Posterior vena cava (tissue), 2 donors: Measurements from ENCODE around the gene PI4KA. TPM values are rescaled to one million over a fixed set of nuclear protein-coding genes. Genes with fewer than 3 reads are reported as not detected.
"Not testable (repeated sequence)": the region's sequence is repeated elsewhere in the genome, so short reads cannot be mapped to it uniquely, and the experiment has no call there.

Experiments
- DNase-seq: peaks from one replicate; pipeline ENCODE4 v3.0.0-alpha.2; 2020; ENCODE audit warnings: low spot score
- intact Hi-C, 2 donors: fragments of 100-400 bp; cut with DNase I; formaldehyde crosslinking; loops; one replicate each; pipeline versions ENCODE4 v1.14.1 to v1.14.2; 2022 to 2023
- total RNA-seq, 2 donors: library from RNA; stranded (reverse); fragmentation: NEBNext Ultra II Directional; extraction: Animal tissue kit (Norgen Biotek cat#: 25700); gene quantifications; one replicate each; pipeline ENCODE4 v1.2.1, GENCODE V29; 2021
- donor health status: DM: yes; HTN: yes; CAD: no.
- donor health status: DM: yes; HTN: yes; CAD: no.

PI4KA gene
- total RNA-seq, 2 donors from 2014 or later = 83.9 to 97.9 TPM

DNA sequence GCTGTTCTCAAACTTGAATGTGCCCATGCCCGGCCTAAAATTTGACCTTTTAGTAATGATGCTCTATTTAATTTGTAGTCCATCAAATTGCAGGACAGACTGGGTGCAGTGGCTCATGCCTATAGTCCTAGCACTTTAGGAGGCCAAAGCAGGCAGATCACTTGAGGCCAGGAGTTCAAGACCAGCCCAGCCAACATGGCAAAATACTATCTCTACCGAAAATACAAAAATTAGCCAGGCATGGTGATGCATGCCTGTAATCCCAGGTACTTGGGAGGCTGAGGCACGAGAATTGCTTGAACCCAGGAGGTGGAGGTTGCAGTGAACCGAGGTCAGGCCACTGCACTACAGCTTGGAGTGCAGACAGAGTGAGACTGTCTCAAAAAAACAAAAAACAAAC, 33.4 kb downstream of the PI4KA start:
- intact Hi-C loops, DNase-seq: not testable (repeated sequence)

DNA sequence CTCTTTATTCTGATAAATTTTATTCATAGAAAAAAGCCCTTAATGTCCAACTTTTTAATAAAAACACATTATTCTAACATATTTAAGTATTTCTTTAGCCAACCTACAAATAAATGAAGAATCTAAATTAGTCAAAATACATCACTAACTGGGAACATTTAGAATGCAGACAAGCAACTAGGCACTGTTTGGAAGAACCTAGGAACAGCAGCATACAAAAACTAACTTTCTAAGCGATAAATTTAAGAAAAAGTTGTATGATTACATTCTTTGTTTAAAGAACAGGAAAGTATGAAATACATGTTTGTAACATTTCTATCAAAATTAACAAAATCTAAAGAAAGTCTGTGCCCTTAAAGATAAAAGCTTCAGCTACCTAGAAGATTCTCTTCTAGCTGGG, 35.3 kb downstream of the PI4KA start:
- intact Hi-C loops = no loop called here
- DNase-seq = no peak

DNA sequence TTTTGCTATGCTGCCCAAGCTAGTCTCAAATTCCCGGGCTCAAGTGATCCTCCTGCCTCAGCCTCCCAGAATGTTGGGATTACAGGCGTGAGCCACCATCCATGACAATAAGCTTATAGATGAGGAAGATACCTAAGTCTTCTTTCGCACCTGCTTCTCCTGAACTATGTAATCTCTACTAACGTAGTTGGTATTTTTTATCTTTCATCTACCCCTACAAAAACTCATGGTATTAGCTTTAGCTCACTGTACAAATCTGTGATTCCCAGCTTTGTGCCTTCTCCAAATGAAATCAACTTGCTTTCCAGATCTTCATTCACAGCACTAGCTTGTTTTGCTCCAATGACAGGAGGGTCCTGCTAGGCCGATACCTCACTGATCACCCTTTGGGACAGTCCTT, 36.4 kb downstream of the PI4KA start:
- no peak for DNase-seq
- intact Hi-C loops = no loop called here

DNA sequence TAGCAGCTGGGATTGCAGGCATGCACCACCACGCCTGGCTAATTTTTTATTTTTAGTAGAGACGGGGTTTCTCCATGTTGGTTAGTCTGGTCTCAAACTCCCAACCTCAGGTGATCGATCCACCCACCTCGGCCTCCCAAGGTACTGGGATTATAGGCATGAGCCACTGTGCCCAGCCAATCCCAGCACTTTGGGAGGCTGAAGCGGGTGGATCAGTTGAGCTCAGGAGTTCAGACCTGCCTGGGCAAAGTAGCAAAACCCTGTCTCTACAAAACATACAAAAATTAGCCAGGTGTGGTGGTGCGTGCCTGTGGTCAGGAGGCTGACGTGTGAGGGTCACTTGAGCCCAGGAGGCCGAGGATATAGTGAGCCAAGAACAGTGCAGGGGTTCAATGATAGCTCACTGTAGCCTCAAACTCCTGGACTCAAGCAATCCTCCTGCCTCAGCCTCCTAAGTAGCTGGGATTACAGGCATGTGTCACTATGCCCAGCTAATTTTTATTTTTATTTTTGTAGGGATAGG, 36.8 kb downstream of the PI4KA start:
- intact Hi-C loops, DNase-seq: not testable (repeated sequence)

DNA sequence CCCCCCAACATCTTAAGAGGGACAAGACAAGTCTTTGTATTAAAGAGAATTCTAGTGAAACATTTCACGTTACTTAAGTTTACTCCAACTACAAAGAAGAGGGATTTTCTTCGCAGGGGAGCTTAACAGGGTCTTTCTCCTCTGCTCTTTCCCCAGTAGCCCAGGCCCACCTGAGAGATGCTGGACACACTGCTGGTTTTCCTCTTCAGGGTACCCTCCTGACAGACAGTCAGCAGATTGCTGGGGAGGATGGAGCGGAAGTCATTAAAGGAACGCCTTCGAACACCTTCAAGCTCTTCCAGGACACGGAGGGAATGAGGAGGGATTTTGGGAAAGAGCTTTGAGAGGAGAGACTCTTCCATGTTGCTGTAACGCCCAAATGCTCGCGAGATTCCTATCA, 39.1 kb downstream of the PI4KA start:
- intact Hi-C loops = no loop called here

DNA sequence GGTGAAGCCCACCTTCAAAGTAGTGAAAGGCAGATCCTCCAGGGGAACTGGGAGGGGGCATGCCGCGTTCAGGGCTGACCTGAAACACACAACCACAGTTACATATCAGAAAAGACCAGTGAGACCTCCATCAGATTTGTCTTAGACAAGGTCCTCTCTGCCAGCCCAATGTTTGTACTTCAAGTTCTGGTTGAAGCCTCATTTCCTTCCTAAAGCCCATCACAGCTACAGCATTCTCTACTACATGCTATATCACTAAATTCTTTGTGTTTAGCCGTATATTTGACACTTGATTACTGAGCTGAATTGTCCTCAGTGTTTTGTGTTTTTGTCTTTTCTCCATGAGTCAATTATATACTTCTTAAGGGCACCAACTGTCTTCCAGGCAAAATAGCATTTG, 40.1 kb downstream of the PI4KA start:
- DNase-seq = no peak
- intact Hi-C loops = no loop called here

More for the DNA sequence above, 39.1 kb downstream of the PI4KA start:
- DNase-seq = no peak

DNA sequence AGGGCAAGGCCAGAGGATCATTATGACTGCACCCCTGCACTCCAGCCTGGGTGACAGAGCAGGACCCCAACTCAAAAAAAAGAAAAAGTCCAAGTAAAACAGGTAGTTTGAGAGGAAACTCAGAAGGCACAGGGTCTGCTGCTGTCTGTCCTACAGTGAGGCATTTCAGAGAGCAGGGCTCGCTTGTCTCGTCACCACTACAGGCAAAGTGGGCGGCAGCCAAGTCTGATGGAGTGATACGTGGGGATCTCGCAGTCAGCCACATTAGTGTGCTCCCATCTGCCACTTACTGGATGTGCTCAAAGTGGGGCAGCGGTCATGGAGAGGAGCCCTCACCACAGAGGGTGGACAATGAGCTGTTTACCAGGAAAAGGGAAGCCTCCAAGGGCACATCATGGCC, 42.1 kb downstream of the PI4KA start:
- intact Hi-C loops = no loop called here

DNA sequence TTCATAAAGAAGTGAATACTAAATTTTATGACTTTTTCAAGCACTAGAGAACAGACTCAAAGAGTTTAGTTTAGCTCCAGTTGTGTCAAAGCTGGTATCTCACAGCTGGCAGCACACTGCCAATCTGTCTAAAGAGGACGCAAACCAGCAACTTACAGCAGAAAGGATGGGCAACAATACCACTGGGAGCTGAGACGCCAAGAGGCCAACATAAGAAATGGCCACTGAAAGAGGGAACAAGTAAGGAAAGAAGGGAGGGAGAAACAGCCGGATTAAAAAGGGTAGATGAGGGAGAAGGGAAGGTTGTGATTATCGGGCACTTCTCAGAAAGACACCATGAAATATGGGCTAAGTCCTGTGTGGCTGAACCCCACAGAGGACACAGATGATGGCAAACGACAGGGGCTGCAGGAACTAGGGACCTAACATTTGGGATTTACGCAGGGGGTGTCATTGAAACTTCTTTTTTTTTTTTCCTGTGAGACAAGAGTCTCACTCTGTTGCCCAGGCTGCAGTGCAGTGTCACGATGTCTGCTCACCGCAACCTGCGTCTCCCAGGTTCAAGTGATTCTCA, 43.0 kb downstream of the PI4KA start:
- intact Hi-C loops = no loop called here
- no peak for DNase-seq

More for the DNA sequence above, 42.1 kb downstream of the PI4KA start:
- DNase-seq = no peak

DNA sequence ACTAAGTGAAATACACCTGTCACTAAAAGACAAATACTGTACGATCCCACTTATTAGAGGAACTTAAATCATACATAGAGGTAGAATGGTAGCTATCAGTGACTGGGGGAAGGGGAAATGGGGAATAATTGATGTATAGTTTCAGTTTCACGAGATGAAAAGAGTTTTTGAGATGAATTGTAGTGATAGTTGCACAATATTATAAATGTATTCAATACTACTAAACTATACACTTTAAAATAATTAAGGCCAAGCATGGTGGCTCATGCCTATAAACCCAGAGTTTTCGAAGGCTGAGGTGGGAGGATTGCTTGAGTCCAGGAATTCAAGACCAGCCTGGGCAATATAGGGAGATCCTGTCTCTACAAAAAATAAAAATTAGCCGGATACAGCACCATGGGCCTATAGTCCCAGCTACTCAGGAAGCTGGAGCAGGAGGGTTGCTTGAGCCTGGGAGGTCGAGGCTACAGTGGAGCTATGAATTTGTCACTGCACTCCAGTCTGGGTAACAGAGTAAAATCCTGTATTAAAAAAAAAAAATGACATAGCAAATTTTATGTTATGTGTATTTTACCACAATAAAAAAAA, 44.3 kb downstream of the PI4KA start:
- intact Hi-C loops = no loop called here
- DNase-seq = no peak

DNA sequence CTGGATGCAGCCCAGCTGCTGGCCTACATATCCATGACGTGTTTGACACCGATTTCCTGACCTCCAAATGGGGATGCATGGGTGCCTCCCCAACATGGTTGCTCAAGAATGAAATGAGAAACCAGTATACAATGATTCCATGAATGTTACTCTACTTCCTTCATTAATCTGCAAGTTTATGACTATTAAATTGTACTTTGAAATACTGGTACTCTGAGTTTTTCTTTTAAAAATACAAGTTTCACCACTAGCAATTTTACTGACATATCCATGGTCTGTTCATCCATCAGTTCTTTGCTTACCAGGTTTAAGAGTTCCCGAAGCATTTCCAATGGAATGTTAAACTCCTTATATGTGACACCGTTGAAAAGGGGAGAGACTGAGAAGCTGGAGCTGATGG, 45.6 kb downstream of the PI4KA start:
- DNase-seq = no peak
- intact Hi-C loops = no loop called here

DNA sequence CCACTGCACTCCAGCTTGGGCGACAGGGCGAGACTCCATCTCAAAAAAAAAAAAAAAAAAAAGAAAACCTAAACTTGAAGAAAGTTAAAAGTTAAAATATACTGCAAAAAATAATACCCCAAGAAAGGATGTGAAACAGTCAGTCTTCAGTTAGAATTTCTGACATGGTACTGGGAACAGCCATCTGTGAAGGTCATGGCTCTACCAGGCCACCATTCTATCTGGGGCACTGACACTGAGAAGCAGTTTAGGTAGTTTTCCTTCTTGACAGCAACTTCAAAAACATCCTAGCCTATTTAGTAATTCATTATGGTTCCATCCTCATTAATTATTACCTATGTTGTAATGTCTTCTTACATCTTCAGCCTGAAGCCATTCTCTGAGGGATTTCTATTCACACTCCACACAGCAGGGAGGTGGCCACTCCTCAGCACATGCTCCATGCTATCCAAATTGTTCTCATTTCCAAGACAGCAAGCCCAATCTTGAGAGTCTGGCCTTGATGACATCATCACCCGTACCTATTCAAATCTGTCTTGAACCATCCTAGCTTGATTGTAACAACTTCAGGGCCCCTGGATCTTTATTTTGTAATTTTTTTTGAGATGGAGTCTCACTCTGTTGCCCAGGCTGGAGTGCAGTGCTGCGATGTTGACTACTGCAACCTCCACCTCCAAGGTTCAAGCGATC, 46.5 kb downstream of the PI4KA start:
- no peak for DNase-seq
- intact Hi-C loops = no loop called here

DNA sequence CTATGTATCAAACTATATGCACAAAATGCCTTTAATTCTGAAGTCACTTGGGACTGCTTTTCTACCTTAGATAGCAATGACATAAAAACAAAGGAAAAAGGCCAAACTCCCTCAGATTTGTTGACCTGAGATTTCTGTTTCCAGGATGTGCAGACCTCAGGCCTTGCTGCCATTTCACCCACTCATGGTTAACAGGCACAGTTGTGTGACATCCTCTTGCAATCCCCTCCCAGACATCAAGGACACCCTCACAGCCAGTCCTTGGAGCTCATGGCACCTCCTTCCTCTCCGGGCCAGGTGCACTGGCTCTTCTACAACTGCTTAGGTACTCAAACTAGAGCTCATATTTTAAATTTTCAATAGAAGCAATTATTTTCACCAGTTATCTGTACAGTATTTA, 47.4 kb downstream of the PI4KA start:
- DNase-seq = no peak
- intact Hi-C loops = no loop called here

DNA sequence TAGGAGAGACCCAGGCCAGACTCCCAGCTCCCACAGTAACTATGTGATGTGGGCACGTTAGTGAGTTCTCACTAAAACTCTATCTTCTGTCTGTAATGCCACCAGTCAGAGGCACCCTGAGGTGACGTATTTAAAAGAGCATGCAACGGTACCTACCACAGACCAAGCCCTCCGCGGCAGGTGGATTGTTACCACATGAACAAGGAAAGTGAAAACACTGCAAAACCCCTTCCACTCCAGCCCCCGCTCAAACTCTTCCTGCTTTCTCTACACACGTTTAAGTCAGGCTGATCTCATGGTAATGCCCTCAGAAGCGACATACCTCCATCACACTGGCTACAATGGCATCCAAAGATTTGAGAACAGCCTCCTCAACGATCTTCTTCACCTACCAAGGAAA, 48.0 kb downstream of the PI4KA start:
- DNase-seq = no peak
- intact Hi-C loops = no loop called here

DNA sequence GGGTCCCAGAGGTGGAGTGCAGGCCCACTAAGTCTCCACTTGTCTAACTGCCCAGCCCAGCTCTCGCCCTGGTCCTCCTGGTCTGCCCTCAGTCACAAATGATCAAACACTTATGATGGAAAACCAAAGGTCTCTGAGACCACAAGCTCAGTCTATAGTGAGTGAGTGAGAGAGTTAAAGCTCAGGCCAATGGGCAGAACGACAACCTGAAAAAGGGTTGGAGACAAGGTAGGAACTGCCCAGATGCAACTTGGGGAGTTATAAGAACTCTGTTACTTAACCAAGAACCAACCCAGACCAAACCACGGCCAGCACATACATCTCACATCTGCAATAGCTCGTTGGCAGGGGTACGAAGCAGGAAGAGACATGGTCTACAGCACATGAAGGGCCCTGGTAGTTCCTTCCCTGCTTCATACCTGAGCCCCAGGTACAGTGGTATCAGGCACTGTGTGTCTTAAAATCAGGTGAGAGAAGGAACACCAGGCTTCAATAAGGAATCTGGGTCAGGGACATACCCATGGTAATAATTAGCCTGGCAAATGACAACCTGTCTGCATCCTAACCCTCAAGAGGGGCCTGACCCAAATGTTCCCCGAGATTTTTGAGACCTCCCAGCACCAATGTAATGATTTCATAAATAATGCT, 48.9 kb downstream of the PI4KA start:
- DNase-seq = no peak
- intact Hi-C loops = no loop called here

DNA sequence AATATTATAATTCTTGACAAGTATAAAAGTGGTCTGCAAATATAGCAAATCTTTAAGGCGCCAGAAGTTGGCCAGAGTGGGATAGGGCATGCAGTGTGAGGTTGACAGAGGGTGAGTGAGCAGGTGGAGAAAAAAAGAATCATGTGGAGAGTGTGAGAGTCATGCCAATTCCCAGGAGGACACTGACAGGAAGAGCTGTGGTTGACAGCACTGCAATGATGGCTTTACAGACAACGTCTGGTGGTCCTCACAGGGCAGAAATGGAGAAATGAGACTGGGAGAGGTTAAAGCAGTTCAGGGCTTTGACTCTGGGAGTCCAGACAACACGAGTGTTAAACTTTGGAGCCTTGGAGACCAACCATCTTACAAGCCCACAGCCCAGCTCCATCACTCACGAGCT, 49.8 kb downstream of the PI4KA start:
- DNase-seq = no peak
- intact Hi-C loops = no loop called here

DNA sequence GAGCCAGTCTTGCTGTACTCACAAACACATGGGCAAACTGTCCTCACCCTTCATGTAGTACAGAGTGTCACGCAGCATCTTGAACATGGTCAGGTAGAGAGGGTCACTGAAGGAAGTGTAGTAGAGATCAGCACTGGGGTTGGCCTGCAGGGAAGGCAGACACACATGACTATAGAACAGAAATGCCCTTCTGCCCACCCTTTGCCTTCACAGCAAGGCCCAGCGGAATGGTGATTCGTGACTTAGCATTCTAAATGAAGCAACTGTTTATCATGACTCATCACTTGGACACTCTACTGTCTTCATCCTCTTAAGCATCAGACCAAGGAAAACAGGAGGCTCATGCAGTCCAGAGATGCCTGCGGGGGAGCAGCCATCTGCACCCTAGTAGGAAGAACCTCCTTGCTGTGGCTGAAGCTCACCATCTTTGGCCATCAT, 51.3 kb downstream of the PI4KA start:
- intact Hi-C loops = no loop called here
- no peak for DNase-seq

DNA sequence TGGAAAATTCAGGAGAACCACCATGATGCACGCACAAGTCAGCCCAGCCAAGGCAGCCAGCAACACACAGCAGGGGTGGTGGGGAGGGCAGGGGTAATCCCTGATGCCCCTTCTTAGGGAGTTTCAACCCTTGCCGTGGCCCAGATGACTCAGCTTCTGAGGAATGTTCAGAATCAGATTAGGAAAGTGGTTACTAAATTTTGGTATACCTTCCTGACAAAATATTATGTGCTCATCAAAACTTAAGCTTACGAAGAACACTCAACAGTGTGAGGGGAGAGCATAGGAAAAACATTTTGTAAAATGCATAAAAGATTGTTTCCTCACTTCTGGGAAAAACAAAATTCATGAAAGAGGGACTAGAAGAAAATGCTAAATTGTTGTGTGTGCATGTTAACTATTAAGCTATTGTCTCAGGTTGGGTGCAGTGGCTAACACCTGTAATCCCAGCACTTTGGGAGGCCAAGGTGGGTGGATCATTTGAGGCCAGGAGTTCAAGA, 52.6 kb downstream of the PI4KA start:
- no peak for DNase-seq

DNA sequence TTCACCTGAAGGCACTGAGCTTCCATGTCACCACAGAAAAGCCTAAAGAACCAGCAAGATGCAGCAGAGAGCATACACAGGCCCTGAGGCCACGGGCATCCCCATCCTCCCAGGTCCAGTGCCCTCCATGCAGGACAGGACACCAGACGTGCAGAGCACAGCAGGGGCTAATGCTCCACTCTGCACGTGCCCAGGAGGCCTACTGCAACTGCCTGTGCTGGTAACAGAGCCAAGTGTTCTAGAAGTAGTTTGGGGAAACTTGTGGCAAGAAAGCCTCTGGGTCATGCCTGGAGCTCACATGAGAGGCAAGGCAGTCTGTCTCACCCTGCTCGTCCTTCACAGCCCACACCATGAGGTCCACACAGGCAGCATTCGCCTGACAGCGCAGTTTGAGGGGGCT, 54.0 kb downstream of the PI4KA start:
- intact Hi-C loops = no loop called here
- DNase-seq = no peak

More for the DNA sequence above, 52.6 kb downstream of the PI4KA start:
- intact Hi-C loops = no loop called here

DNA sequence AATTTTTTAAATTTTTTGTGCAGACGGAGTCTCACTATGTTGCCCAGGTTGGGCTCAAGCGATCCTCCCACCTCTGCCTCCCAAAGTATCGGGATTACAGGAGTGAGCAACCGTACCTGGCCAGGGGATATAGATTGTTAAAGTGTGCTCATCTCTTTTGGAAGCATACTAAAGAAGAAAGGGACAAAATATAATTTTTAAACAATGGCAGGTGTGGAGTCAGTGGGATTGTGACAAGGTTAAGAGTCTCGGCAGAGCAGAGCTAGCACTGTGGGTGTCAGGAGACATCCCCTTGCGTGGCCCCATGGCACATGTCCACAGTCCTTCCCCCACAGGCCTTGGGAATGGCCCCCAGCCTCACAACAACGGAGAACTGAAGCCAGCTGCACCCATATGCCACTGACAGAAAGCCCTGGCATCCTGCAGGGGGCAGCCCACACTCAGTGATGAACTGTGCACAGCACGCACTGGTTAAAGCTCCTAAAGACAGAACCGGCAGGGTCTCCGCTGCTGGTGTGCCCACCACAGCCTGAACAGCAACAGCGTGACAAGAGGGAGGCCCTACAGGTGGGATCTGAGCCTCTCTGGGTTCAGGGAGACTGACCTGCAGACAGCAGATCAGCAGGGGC, 54.8 kb downstream of the PI4KA start:
- DNase-seq = no peak
- intact Hi-C loops = no loop called here
